ENCODE measurements around the gene MAP3K14. TPM values are rescaled to one million over a fixed set of nuclear protein-coding genes. Genes with fewer than 3 reads are reported as not detected.

The MAP3K14 gene
- total RNA-seq, 1 experiment from 2014 or later: 10.0 TPM

- Mint-ChIP-seq H3K9me3 (ENCODE audit: unreplicated experiment) (no peaks in the 10 kb centered on the region), H3K4me1 (ENCODE audit: low read depth, unreplicated experiment) (no peaks in the 10 kb centered on the region), H3K27me3 (ENCODE audit: insufficient read depth, unreplicated experiment) (no peaks in the 10 kb centered on the region), H3K4me3 (ENCODE audit: unreplicated experiment) (no peak overlapping the region), H3K36me3 (ENCODE audit: insufficient read depth, unreplicated experiment) (no peaks in the 10 kb centered on the region), H3K27ac (ENCODE audit: unreplicated experiment) (no peak overlapping the region)
- TF ChIP-seq CTCF (IDR thresholded peaks at IDR 0.05; ENCODE audit: insufficient read depth in 1 of 2, low read depth in 1 of 2, low read length in 1 of 2, severe bottlenecking in 1 of 2, unreplicated experiment in 1 of 2): no peak
- Histone ChIP-seq H3K36me3 (ENCODE audit: control insufficient read depth, insufficient read depth, low read length) (no peaks in the 10 kb centered on the region), H3K27me3 (replicated peaks; ENCODE audit: control insufficient read depth, insufficient read depth, low read length) (no peaks in the 10 kb centered on the region), H3K4me3 (ENCODE audit: low read depth, low read length) (no peak overlapping the region), H3K4me1 (peaks cover 18% of the 10 kb centered on the region), H3K9me3 (no peaks in the 10 kb centered on the region)
- CTCF ChIA-PET: interaction anchor here (2.3 kb wide), 1 partner anchor 9 kb away, joined by 11 read pairs; no protein-coding TSS in a partner anchor
- POLR2A ChIA-PET: interaction anchor here (0.5 to 1.9 kb wide), 3 partner anchors 49 to 92 kb away, joined by 3 to 7 read pairs (median 3); partner anchors contain the start of gene HEXIM1
- no peak for DNase-seq
- intact Hi-C loops (cut with micrococcal nuclease; ENCODE audit: unreplicated experiment): no loop called here
- no TSS peak for BruUV-seq (replicated peaks)
These were observed 88.7 kb downstream of the MAP3K14 start for GRCh38 chr17:45227926-45228762.

GRCh38 chr17:45227101-45227925 lies 89.5 kb downstream of the MAP3K14 start:
- H3K36me3 Mint-ChIP-seq (ENCODE audit: insufficient read depth, unreplicated experiment): no peaks in the 10 kb centered on the region
- Histone ChIP-seq H3K27me3 (replicated peaks; ENCODE audit: control insufficient read depth, insufficient read depth, low read length) (no peaks in the 10 kb centered on the region), H3K4me1 (peaks cover 18% of the 10 kb centered on the region), H3K36me3 (ENCODE audit: control insufficient read depth, insufficient read depth, low read length) (no peaks in the 10 kb centered on the region), H3K9me3 (no peaks in the 10 kb centered on the region), H3K4me3 (ENCODE audit: low read depth, low read length) (no peak overlapping the region)
- no peaks in the 10 kb centered on the region for H3K4me1 Mint-ChIP-seq (ENCODE audit: low read depth, unreplicated experiment)
- peaks cover 5% of the 10 kb centered on the region for H3K27me3 Mint-ChIP-seq (ENCODE audit: insufficient read depth, unreplicated experiment)
- CTCF ChIA-PET: interaction anchor here (2.3 kb wide), 1 partner anchor 8 kb away, joined by 11 read pairs; no protein-coding TSS in a partner anchor
- H3K9me3 Mint-ChIP-seq (ENCODE audit: unreplicated experiment): no peaks in the 10 kb centered on the region
- intact Hi-C loops (cut with micrococcal nuclease; ENCODE audit: unreplicated experiment): no loop called here
- H3K4me3 Mint-ChIP-seq (ENCODE audit: unreplicated experiment): no peak overlapping the region
- no peak for DNase-seq
- no peak for TF ChIP-seq CTCF (IDR thresholded peaks at IDR 0.05; ENCODE audit: insufficient read depth in 1 of 2, low read depth in 1 of 2, low read length in 1 of 2, severe bottlenecking in 1 of 2, unreplicated experiment in 1 of 2)
- POLR2A ChIA-PET: interaction anchor here (1.2 kb wide), 1 partner anchor 50 kb away, joined by 3 read pairs; no protein-coding TSS in a partner anchor
- BruUV-seq (replicated peaks): no TSS peak
- no peak overlapping the region for H3K27ac Mint-ChIP-seq (ENCODE audit: unreplicated experiment)

- H3K4me1 Mint-ChIP-seq (ENCODE audit: low read depth, unreplicated experiment): no peaks in the 10 kb centered on the region
- no peak overlapping the region for H3K27ac Mint-ChIP-seq (ENCODE audit: unreplicated experiment)
- ChIA-PET CTCF (interaction anchor here (0.8 to 2.2 kb wide), 2 partner anchors 9 to 29 kb away, joined by 3 to 8 read pairs; no protein-coding TSS in a partner anchor), POLR2A (no interaction called here)
- Histone ChIP-seq H3K9me3 (no peaks in the 10 kb centered on the region), H3K27me3 (replicated peaks; ENCODE audit: control insufficient read depth, insufficient read depth, low read length) (no peaks in the 10 kb centered on the region), H3K36me3 (ENCODE audit: control insufficient read depth, insufficient read depth, low read length) (no peaks in the 10 kb centered on the region), H3K4me1 (peaks cover 18% of the 10 kb centered on the region), H3K4me3 (ENCODE audit: low read depth, low read length) (no peak overlapping the region)
- no peak for TF ChIP-seq CTCF (IDR thresholded peaks at IDR 0.05; ENCODE audit: insufficient read depth in 1 of 2, low read depth in 1 of 2, low read length in 1 of 2, severe bottlenecking in 1 of 2, unreplicated experiment in 1 of 2)
- BruUV-seq (replicated peaks): no TSS peak
- peaks cover 7% of the 10 kb centered on the region for H3K27me3 Mint-ChIP-seq (ENCODE audit: insufficient read depth, unreplicated experiment)
- intact Hi-C loops (cut with micrococcal nuclease; ENCODE audit: unreplicated experiment): no loop called here
- H3K4me3 Mint-ChIP-seq (ENCODE audit: unreplicated experiment): no peak overlapping the region
- no peak for DNase-seq
- H3K36me3 Mint-ChIP-seq (ENCODE audit: insufficient read depth, unreplicated experiment): no peaks in the 10 kb centered on the region
- H3K9me3 Mint-ChIP-seq (ENCODE audit: unreplicated experiment): no peaks in the 10 kb centered on the region
These were observed 90.2 kb downstream of the MAP3K14 start for GRCh38 chr17:45226576-45226975.

All from Caco-2 (cell line).